ENCODE measurements around the gene KIF25. TPM values are rescaled to one million over a fixed set of nuclear protein-coding genes. Genes with fewer than 3 reads are reported as not detected.

Gene KIF25
- total RNA-seq, 1 experiment from 2014 or later = not detected

GRCh38 chr6:167980911-167981580, 16.4 kb upstream of the KIF25 start:
- Histone ChIP-seq H3K4me3 (no peak overlapping the region), H3K36me3 (ENCODE audit: low read depth) (no peaks in the 10 kb centered on the region), H3K4me2 (no peak overlapping the region), H3K27ac (no peak overlapping the region), H3K4me1 (replicated peaks; ENCODE audit: insufficient read depth) (no peaks in the 10 kb centered on the region), H3K79me2 (ENCODE audit: low read depth) (no peaks in the 10 kb centered on the region), H3K9me3 (ENCODE audit: insufficient read depth, low read depth) (no peaks in the 10 kb centered on the region), H2AFZ (no peak overlapping the region), H3K9me2 (ENCODE audit: insufficient read depth) (no peaks in the 10 kb centered on the region), H3F3A (ENCODE audit: insufficient read depth, low read depth) (no peaks in the 10 kb centered on the region), H3K27me3 (ENCODE audit: insufficient read depth, low read depth) (peaks cover 51% of the 10 kb centered on the region), H4K20me1 (ENCODE audit: insufficient read depth) (no peaks in the 10 kb centered on the region)
- intact Hi-C loops (cut with micrococcal nuclease; ENCODE audit: unreplicated experiment) = no loop called here
- TF ChIP-seq CTCF (conservative IDR thresholded peaks at IDR 0.05) (no peak), EZH2 (IDR thresholded peaks at IDR 0.05; ENCODE audit: low read depth) (no peak)
- ChIA-PET CTCF (no interaction called here), POLR2A (ENCODE audit: unreplicated experiment) (no interaction called here)
- BruUV-seq (replicated peaks) = no TSS peak
- DNase-seq = no peak

GRCh38 chr6:167981916-167982462, 15.5 kb upstream of the KIF25 start:
- Histone ChIP-seq H3K4me3 (no peak overlapping the region), H3K27ac (no peak overlapping the region), H3K79me2 (ENCODE audit: low read depth) (no peaks in the 10 kb centered on the region), H3K4me1 (replicated peaks; ENCODE audit: insufficient read depth) (no peaks in the 10 kb centered on the region), H3K9me2 (ENCODE audit: insufficient read depth) (no peaks in the 10 kb centered on the region), H3F3A (ENCODE audit: insufficient read depth, low read depth) (no peaks in the 10 kb centered on the region), H4K20me1 (ENCODE audit: insufficient read depth) (no peaks in the 10 kb centered on the region), H2AFZ (no peak overlapping the region), H3K27me3 (ENCODE audit: insufficient read depth, low read depth) (peaks cover 60% of the 10 kb centered on the region), H3K9me3 (ENCODE audit: insufficient read depth, low read depth) (no peaks in the 10 kb centered on the region), H3K4me2 (no peak overlapping the region), H3K36me3 (ENCODE audit: low read depth) (no peaks in the 10 kb centered on the region)
- intact Hi-C loops (cut with micrococcal nuclease; ENCODE audit: unreplicated experiment) = no loop called here
- no peak for DNase-seq
- ChIA-PET CTCF (no interaction called here), POLR2A (ENCODE audit: unreplicated experiment) (no interaction called here)
- no peak for TF ChIP-seq EZH2 (IDR thresholded peaks at IDR 0.05; ENCODE audit: low read depth)
- TF ChIP-seq CTCF (conservative IDR thresholded peaks at IDR 0.05) = no peak
- BruUV-seq (replicated peaks) = no TSS peak

GRCh38 chr6:167984144-167984719, 13.2 kb upstream of the KIF25 start:
- Histone ChIP-seq H3K79me2 (ENCODE audit: low read depth) (no peaks in the 10 kb centered on the region), H3K9me3 (ENCODE audit: insufficient read depth, low read depth) (no peaks in the 10 kb centered on the region), H3K27ac (no peak overlapping the region), H3K4me1 (replicated peaks; ENCODE audit: insufficient read depth) (no peaks in the 10 kb centered on the region), H4K20me1 (ENCODE audit: insufficient read depth) (no peaks in the 10 kb centered on the region), H3F3A (ENCODE audit: insufficient read depth, low read depth) (no peaks in the 10 kb centered on the region), H3K4me2 (no peak overlapping the region), H3K36me3 (ENCODE audit: low read depth) (no peaks in the 10 kb centered on the region), H2AFZ (no peak overlapping the region), H3K4me3 (no peak overlapping the region), H3K9me2 (ENCODE audit: insufficient read depth) (no peaks in the 10 kb centered on the region), H3K27me3 (ENCODE audit: insufficient read depth, low read depth) (peaks cover 77% of the 10 kb centered on the region)
- POLR2A ChIA-PET (ENCODE audit: unreplicated experiment) = no interaction called here
- CTCF ChIA-PET = no interaction called here
- TF ChIP-seq EZH2 (IDR thresholded peaks at IDR 0.05; ENCODE audit: low read depth) (no peak), CTCF (conservative IDR thresholded peaks at IDR 0.05) (no peak)
- no TSS peak for BruUV-seq (replicated peaks)
- intact Hi-C loops (cut with micrococcal nuclease; ENCODE audit: unreplicated experiment) = no loop called here
- DNase-seq = no peak
